HG03469 (cell line): ENCODE data around the gene CPLX1.
"Not testable (repeated sequence)": the region's sequence is repeated elsewhere in the genome, so short reads cannot be mapped to it uniquely, and the experiment has no call there.

ENCODE experiments used
- ATAC-seq: cut with Tn5 transposase; IDR thresholded peaks from one replicate; pipeline ENCODE4 v1.9.1; 2021; ENCODE audit warnings: mild to moderate bottlenecking, moderate library complexity, moderate number of reproducible peaks; ENCODE audit not compliant: unreplicated experiment

CPLX1 gene

GRCh38 chr4:763191-763810, 62.6 kb downstream of the CPLX1 start:
- ATAC-seq = no peak

GRCh38 chr4:762211-763190, 63.4 kb downstream of the CPLX1 start:
- ATAC-seq = no peak

- ATAC-seq = no peak
Observed at GRCh38 chr4:761739-762138, 64.2 kb downstream of the CPLX1 start.

DNA sequence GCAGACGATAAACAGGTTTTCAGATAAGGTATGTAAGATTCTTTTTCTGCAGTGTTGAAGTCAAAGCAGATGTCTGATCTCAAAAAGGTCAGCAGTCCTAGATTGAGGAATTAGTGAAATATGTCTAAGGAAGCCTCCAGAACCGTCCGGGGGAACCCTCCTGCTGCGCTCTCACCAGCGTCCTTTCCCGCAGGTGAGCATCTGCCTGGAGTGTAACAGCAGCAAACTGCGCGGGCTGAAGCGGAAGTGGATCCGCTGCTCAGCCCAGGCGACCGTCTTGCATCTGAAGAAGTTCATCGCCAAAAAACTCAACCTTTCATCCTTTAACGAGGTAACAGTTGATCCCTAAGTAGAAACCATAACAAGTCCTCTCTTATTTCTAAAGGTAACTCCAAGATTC, 64.8 kb downstream of the CPLX1 start:
- ATAC-seq = no peak

DNA sequence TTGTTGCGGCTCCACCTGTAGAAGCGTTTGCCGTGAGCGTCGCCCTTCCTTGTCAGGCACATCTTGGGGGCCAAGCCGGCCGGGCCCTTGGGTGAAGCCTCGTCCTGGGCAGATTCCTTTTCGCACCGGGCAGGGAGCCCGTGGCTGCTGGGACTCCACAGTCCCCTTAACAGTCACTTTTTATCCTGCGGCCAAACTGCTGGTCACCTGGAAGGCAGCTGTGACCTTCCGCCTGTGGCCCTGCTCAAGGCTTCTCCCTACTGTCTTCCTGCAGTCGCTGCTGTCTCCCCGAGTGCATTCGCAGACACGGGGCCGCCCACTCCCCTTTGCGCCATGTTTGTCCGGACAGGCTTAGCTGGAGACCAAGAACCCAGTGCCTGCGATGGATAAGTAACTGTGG, 65.3 kb downstream of the CPLX1 start:
- no peak for ATAC-seq

GRCh38 chr4:759810-760209, 66.1 kb downstream of the CPLX1 start:
- ATAC-seq = not testable (repeated sequence)

- no peak for ATAC-seq
Observed at GRCh38 chr4:757111-757510, 68.8 kb downstream of the CPLX1 start.

- ATAC-seq = no peak
Observed at GRCh38 chr4:754221-755120, 71.5 kb downstream of the CPLX1 start.

- not testable (repeated sequence) for ATAC-seq
Observed at GRCh38 chr4:753186-753585, 72.7 kb downstream of the CPLX1 start.

GRCh38 chr4:752196-752861, 73.6 kb downstream of the CPLX1 start:
- ATAC-seq = no peak

DNA sequence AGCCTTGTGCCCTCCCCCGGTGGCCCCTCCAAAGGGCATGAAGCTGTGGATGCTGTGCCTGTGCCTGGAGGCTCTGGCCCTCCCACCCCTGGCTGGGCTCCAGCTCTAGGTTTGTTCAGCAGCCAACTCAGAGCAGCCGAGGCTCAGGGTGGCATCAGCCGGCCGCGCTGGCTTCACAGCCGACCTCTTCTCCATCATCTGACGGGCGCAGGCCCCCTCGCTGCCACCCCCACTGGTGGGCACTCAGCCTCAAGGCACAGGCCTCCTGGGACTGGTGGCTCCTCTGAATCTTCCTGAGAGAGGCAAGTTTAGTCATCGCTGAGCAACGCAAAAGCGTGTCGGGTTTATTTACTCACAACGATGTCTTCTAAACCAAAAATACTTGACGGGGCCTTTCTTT, 74.3 kb downstream of the CPLX1 start:
- no peak for ATAC-seq

GRCh38 chr4:749698-750666, 75.9 kb downstream of the CPLX1 start:
- no peak for ATAC-seq

- no peak for ATAC-seq
Observed at GRCh38 chr4:748461-748860, 77.5 kb downstream of the CPLX1 start.

GRCh38 chr4:747546-748170, 78.3 kb downstream of the CPLX1 start:
- ATAC-seq = no peak

- no peak for ATAC-seq
Observed at GRCh38 chr4:744212-744841, 81.6 kb downstream of the CPLX1 start.

DNA sequence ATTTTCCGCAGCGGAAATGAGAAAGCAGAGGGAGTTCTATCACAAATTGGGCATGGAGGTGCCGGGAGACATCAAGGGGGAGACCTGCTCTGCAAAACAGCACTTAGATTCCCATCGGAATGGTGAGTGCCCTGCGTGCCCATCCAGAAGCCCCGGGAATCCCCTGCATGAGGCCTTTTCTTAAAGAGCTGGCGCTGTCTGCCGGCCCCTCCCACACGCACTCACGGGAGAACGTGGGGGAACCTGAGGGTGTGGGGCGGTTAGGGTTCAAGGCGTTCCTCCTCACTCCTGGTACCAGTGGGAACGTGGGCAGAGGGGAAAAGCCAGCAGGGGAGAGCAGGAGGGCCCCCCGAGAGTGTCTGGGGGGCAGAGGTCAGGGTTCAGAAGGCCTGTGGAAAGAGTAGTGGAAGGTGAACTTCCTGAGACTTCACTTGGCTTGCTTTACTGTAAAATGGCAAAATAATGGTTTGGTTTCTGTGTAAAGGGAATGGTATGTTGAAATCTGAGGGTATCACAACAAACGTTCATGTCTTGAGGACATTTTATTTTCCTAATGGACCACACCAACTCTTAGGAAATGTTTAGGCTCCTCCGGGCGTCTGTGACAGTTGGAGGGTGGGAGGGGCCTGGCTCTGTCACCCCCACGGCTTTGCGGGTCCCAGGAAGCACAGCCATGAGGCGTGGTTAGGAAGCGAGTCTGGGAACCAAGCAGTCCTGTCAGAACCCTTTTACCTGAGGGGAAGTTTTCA, 82.3 kb downstream of the CPLX1 start:
- ATAC-seq = no peak

GRCh38 chr4:742742-743311, 83.1 kb downstream of the CPLX1 start:
- no peak for ATAC-seq
